Measurements from ENCODE around the gene LGALSL. TPM values are rescaled to one million over a fixed set of nuclear protein-coding genes. Genes with fewer than 3 reads are reported as not detected.

LGALSL gene
- total RNA-seq, 4 donors from 2014 or later = 16.4 to 56.0 (median 33.5) TPM

- H3K27ac ChIP-seq = no peak overlapping the region
- TF ChIP-seq CTCF (IDR thresholded peaks at IDR 0.05) (no peak), POLR2A (IDR thresholded peaks at IDR 0.05) (no peak)
- H3K36me3 ChIP-seq = peaks cover 0 to 45% (median 9%) of the 10 kb centered on the region in 3 donors
- H3K27me3 ChIP-seq = no peaks in the 10 kb centered on the region
- H3K4me3 ChIP-seq = no peak overlapping the region
- WGBS, 2 donors = 78 to 84% methylated on average over 3 of the region's 3 CpGs
- H3K4me1 ChIP-seq = peaks cover 0 to 40% (median 7%) of the 10 kb centered on the region in 3 donors
- no peak for DNase-seq
- no peaks in the 10 kb centered on the region for H3K9me3 ChIP-seq
- intact Hi-C loops (cut with DNase I) = no loop called here
These were observed 5.6 kb downstream of the LGALSL start for GRCh38 chr2:64459575-64459974.

- H3K4me1 ChIP-seq = peaks cover 0 to 33% (median 2%) of the 10 kb centered on the region in 3 donors
- DNase-seq = no peak
- no peaks in the 10 kb centered on the region for H3K27me3 ChIP-seq
- peaks cover 0 to 45% (median 9%) of the 10 kb centered on the region in 3 donors for H3K36me3 ChIP-seq
- H3K9me3 ChIP-seq = no peaks in the 10 kb centered on the region
- no peak overlapping the region for H3K27ac ChIP-seq
- intact Hi-C loops (cut with DNase I) = no loop called here
- no peak for TF ChIP-seq CTCF (IDR thresholded peaks at IDR 0.05)
- TF ChIP-seq POLR2A (IDR thresholded peaks at IDR 0.05) = no peak
- no peak overlapping the region for H3K4me3 ChIP-seq
- 33 to 42% methylated on average over 3 of the region's 3 CpGs for WGBS, 2 donors
These were observed 6.4 kb downstream of the LGALSL start for GRCh38 chr2:64460330-64460729.

- no peak overlapping the region for H3K27ac ChIP-seq
- intact Hi-C loops (cut with DNase I) = no loop called here
- no peak overlapping the region for H3K4me3 ChIP-seq
- peaks cover 0 to 41% (median 9%) of the 10 kb centered on the region in 3 donors for H3K36me3 ChIP-seq
- peaks cover 0 to 22% (median 0%) of the 10 kb centered on the region in 3 donors for H3K4me1 ChIP-seq
- TF ChIP-seq CTCF (IDR thresholded peaks at IDR 0.05) (no peak), POLR2A (IDR thresholded peaks at IDR 0.05) (no peak)
- H3K27me3 ChIP-seq = no peaks in the 10 kb centered on the region
- H3K9me3 ChIP-seq = no peaks in the 10 kb centered on the region
- 87 to 90% methylated on average over 7 of the region's 7 CpGs for WGBS, 2 donors
- no peak for DNase-seq
These were observed 7.5 kb downstream of the LGALSL start for GRCh38 chr2:64461271-64462058.

GRCh38 chr2:64462171-64462570, 8.2 kb downstream of the LGALSL start:
- intact Hi-C loops (cut with DNase I) = no loop called here
- no peak for TF ChIP-seq CTCF (IDR thresholded peaks at IDR 0.05)
- no peak for TF ChIP-seq POLR2A (IDR thresholded peaks at IDR 0.05)
- peaks cover 0 to 34% (median 9%) of the 10 kb centered on the region in 3 donors for H3K36me3 ChIP-seq

GRCh38 chr2:64462940-64463700, 9.2 kb downstream of the LGALSL start:
- TF ChIP-seq CTCF (IDR thresholded peaks at IDR 0.05) (no peak), POLR2A (IDR thresholded peaks at IDR 0.05) (no peak)
- Histone ChIP-seq H3K4me1 (peaks cover 0 to 22% (median 0%) of the 10 kb centered on the region in 3 donors), H3K27ac (no peak overlapping the region), H3K36me3 (peaks cover 0 to 24% (median 5%) of the 10 kb centered on the region in 3 donors), H3K4me3 (no peak overlapping the region), H3K9me3 (no peaks in the 10 kb centered on the region), H3K27me3 (no peaks in the 10 kb centered on the region)
- 58 to 61% methylated on average over 5 of the region's 5 CpGs for WGBS, 2 donors
- intact Hi-C loops (cut with DNase I) = no loop called here
- no peak for DNase-seq

More at GRCh38 chr2:64462171-64462570, 8.2 kb downstream of the LGALSL start:
- Histone ChIP-seq H3K9me3 (no peaks in the 10 kb centered on the region), H3K4me3 (no peak overlapping the region), H3K4me1 (peaks cover 0 to 22% (median 0%) of the 10 kb centered on the region in 3 donors), H3K27ac (no peak overlapping the region), H3K27me3 (no peaks in the 10 kb centered on the region)
- DNase-seq = no peak
- WGBS, 2 donors = 76 to 89% methylated on average over 3 of the region's 3 CpGs

All from esophagus squamous epithelium (tissue), 5 donors.